ENCODE results near the gene CCDC169.
"Not testable (repeated sequence)": the region's sequence is repeated elsewhere in the genome, so short reads cannot be mapped to it uniquely, and the experiment has no call there.

The CCDC169 gene

GRCh38 chr13:36313047-36313969, 15.7 kb upstream of the CCDC169 start:
- Histone ChIP-seq H3K4me1 (ENCODE audit: insufficient read depth, low read length, poor library complexity, severe bottlenecking) (no peaks in the 10 kb centered on the region), H3K9me3 (ENCODE audit: insufficient read depth, low read depth, low read length) (no peaks in the 10 kb centered on the region), H3K9me2 (replicated peaks; ENCODE audit: low read depth, low read length) (no peaks in the 10 kb centered on the region), H2AFZ (ENCODE audit: low read length) (no peak overlapping the region), H3K79me2 (ENCODE audit: insufficient read depth, low read length) (no peaks in the 10 kb centered on the region), H4K20me1 (ENCODE audit: insufficient read depth, low read length, poor library complexity, severe bottlenecking) (no peaks in the 10 kb centered on the region), H3K4me2 (ENCODE audit: low read depth, low read length, poor library complexity, severe bottlenecking) (no peak overlapping the region), H3K36me3 (ENCODE audit: insufficient read depth, low read length) (peaks cover 12% of the 10 kb centered on the region; the same call in 1 of the 2 replicates), H3K9ac (ENCODE audit: low read depth, low read length, poor library complexity, severe bottlenecking) (no peak overlapping the region), H3F3A (ENCODE audit: low read depth) (no peaks in the 10 kb centered on the region), H3K27me3 (ENCODE audit: insufficient read depth, low read length, poor library complexity, severe bottlenecking) (no peaks in the 10 kb centered on the region), H3K4me3 (ENCODE audit: low read length, poor library complexity, severe bottlenecking) (no peak overlapping the region)
- TF ChIP-seq CTCF (conservative IDR thresholded peaks at IDR 0.05; ENCODE audit: low read length): no peak
- TF ChIP-seq EZH2phosphoT487 (IDR thresholded peaks at IDR 0.05; ENCODE audit: borderline replicate concordance): no peak

- no peaks in the 10 kb centered on the region for H4K20me1 ChIP-seq (ENCODE audit: insufficient read depth, low read length, poor library complexity, severe bottlenecking)
- H2AFZ ChIP-seq (ENCODE audit: low read length): no peak overlapping the region
- peaks cover 12% of the 10 kb centered on the region; the same call in 1 of the 2 replicates for H3K36me3 ChIP-seq (ENCODE audit: insufficient read depth, low read length)
- no peaks in the 10 kb centered on the region for H3K9me2 ChIP-seq (replicated peaks; ENCODE audit: low read depth, low read length)
- TF ChIP-seq CTCF (conservative IDR thresholded peaks at IDR 0.05; ENCODE audit: low read length): no peak
- TF ChIP-seq EZH2phosphoT487 (IDR thresholded peaks at IDR 0.05; ENCODE audit: borderline replicate concordance): no peak
- H3K4me3 ChIP-seq (ENCODE audit: low read length, poor library complexity, severe bottlenecking): no peak overlapping the region
- H3F3A ChIP-seq (ENCODE audit: low read depth): no peaks in the 10 kb centered on the region
- H3K9ac ChIP-seq (ENCODE audit: low read depth, low read length, poor library complexity, severe bottlenecking): no peak overlapping the region
- no peaks in the 10 kb centered on the region for H3K27me3 ChIP-seq (ENCODE audit: insufficient read depth, low read length, poor library complexity, severe bottlenecking)
- no peaks in the 10 kb centered on the region for H3K79me2 ChIP-seq (ENCODE audit: insufficient read depth, low read length)
- no peaks in the 10 kb centered on the region for H3K9me3 ChIP-seq (ENCODE audit: insufficient read depth, low read depth, low read length)
- H3K4me1 ChIP-seq (ENCODE audit: insufficient read depth, low read length, poor library complexity, severe bottlenecking): no peaks in the 10 kb centered on the region
- H3K4me2 ChIP-seq (ENCODE audit: low read depth, low read length, poor library complexity, severe bottlenecking): no peak overlapping the region
Observed at GRCh38 chr13:36310417-36311108, 12.9 kb upstream of the CCDC169 start.

GRCh38 chr13:36302289-36302688, 4.7 kb upstream of the CCDC169 start:
- Histone ChIP-seq H3K4me1 (ENCODE audit: insufficient read depth, low read length, poor library complexity, severe bottlenecking) (no peaks in the 10 kb centered on the region), H3K27me3 (ENCODE audit: insufficient read depth, low read length, poor library complexity, severe bottlenecking) (no peaks in the 10 kb centered on the region), H3K4me2 (ENCODE audit: low read depth, low read length, poor library complexity, severe bottlenecking) (no peak overlapping the region), H3K9ac (ENCODE audit: low read depth, low read length, poor library complexity, severe bottlenecking) (no peak overlapping the region), H3K4me3 (ENCODE audit: low read length, poor library complexity, severe bottlenecking) (no peak overlapping the region), H3K36me3 (ENCODE audit: insufficient read depth, low read length) (no peaks in the 10 kb centered on the region), H4K20me1 (ENCODE audit: insufficient read depth, low read length, poor library complexity, severe bottlenecking) (no peaks in the 10 kb centered on the region), H2AFZ (ENCODE audit: low read length) (no peak overlapping the region), H3K9me3 (ENCODE audit: insufficient read depth, low read depth, low read length) (no peaks in the 10 kb centered on the region), H3F3A (ENCODE audit: low read depth) (no peaks in the 10 kb centered on the region), H3K79me2 (ENCODE audit: insufficient read depth, low read length) (no peaks in the 10 kb centered on the region), H3K9me2 (replicated peaks; ENCODE audit: low read depth, low read length) (no peaks in the 10 kb centered on the region)
- no peak for TF ChIP-seq EZH2phosphoT487 (IDR thresholded peaks at IDR 0.05; ENCODE audit: borderline replicate concordance)
- no peak for TF ChIP-seq CTCF (conservative IDR thresholded peaks at IDR 0.05; ENCODE audit: low read length)

GRCh38 chr13:36299469-36299868, 1.9 kb upstream of the CCDC169 start:
- H3K27me3 ChIP-seq (ENCODE audit: insufficient read depth, low read length, poor library complexity, severe bottlenecking); H3F3A ChIP-seq (ENCODE audit: low read depth); H3K9me2 ChIP-seq (replicated peaks; ENCODE audit: low read depth, low read length); H3K36me3 ChIP-seq (ENCODE audit: insufficient read depth, low read length); H3K79me2 ChIP-seq (ENCODE audit: insufficient read depth, low read length); H3K9me3 ChIP-seq (ENCODE audit: insufficient read depth, low read depth, low read length); H2AFZ ChIP-seq (ENCODE audit: low read length); H3K4me2 ChIP-seq (ENCODE audit: low read depth, low read length, poor library complexity, severe bottlenecking); H4K20me1 ChIP-seq (ENCODE audit: insufficient read depth, low read length, poor library complexity, severe bottlenecking); H3K4me1 ChIP-seq (ENCODE audit: insufficient read depth, low read length, poor library complexity, severe bottlenecking); H3K9ac ChIP-seq (ENCODE audit: low read depth, low read length, poor library complexity, severe bottlenecking); H3K4me3 ChIP-seq (ENCODE audit: low read length, poor library complexity, severe bottlenecking): not testable (repeated sequence)

All from Loucy (cell line).